Psoas muscle (tissue), 8 donors: ENCODE results near the gene ADCY5. TPM values are rescaled to one million over a fixed set of nuclear protein-coding genes. Genes with fewer than 3 reads are reported as not detected.
A peak's percentile ranks its signal among the peaks of the same experiment; 100 is the strongest.

Experiments used
- ATAC-seq, 4 donors: fragments of 200-7000 bp; cut with Tn5 transposase; one replicate each; pipeline ENCODE4 v1.9.1; 2020; ENCODE audit warnings: moderate library complexity in 3 of 4, mild to moderate bottlenecking in 2 of 4
- DNase-seq, 2 donors: peaks; one replicate each; pipeline ENCODE4 v3.0.0-alpha.2; 2020
- H3K27ac ChIP-seq: fragments of 200-600 bp; one replicate; pipeline ENCODE4 v1.8.0; 2022
- H3K27me3 ChIP-seq, 3 donors: fragments of 200-600 bp in 1 of 3; one replicate each; pipeline versions ENCODE4 v1.6.1 to v1.8.0; 2013 to 2022; ENCODE audit warnings: low read length in 2 of 3, mild to moderate bottlenecking in 2 of 3, moderate library complexity in 1 of 3; ENCODE audit not compliant: insufficient read depth in 3 of 3
- H3K36me3 ChIP-seq, 2 donors: fragments of 200-600 bp in 1 of 2; one replicate each; pipeline versions ENCODE4 v1.6.1 to v1.8.0; 2013 to 2022; ENCODE audit warnings: low read depth in 1 of 2, mild to moderate bottlenecking in 1 of 2, moderate library complexity in 1 of 2; ENCODE audit not compliant: insufficient read depth in 1 of 2
- H3K4me1 ChIP-seq: fragments of 200-600 bp; one replicate; pipeline ENCODE4 v1.8.0; 2022
- H3K4me3 ChIP-seq: fragments of 200-600 bp; one replicate; pipeline ENCODE4 v1.8.0; 2022; ENCODE audit warnings: mild to moderate bottlenecking
- H3K9me3 ChIP-seq: fragments of 200-600 bp; one replicate; pipeline ENCODE4 v1.8.0; 2022
- CTCF ChIP-seq: fragments of 200-600 bp; IDR thresholded peaks from one replicate; pipeline ENCODE4 v1.8.0; 2022; ENCODE audit warnings: antibody characterized with exemption
- WGBS, 3 donors: extraction: QIAGEN DNeasy Blood & Tissue Kit; methylation state at CpG; one replicate each; pipeline versions ENCODE4 v1.1.6 to v1.1.7; 2013; 5-methylcytosine and 5-hydroxymethylcytosine counted together
- intact Hi-C, 2 donors: fragments of 100-400 bp; cut with DNase I; formaldehyde crosslinking; loops; one replicate each; pipeline versions ENCODE4 v1.11.0 to v1.14.2; 2022
- polyA plus RNA-seq, 3 donors: library from polyadenylated mRNA; stranded (reverse); fragments of 200-250 nt; gene quantifications; one replicate each; pipeline ENCODE4 v1.2.3, GENCODE V29; 2013
- total RNA-seq, 4 donors: library from RNA; stranded (reverse); fragmentation: NEBNext Ultra II Directional in 2 of 4; extraction: Animal tissue kit (Norgen Biotek cat#: 25700) in 2 of 4; gene quantifications; one replicate each; pipeline versions ENCODE4 v1.2.1 to v1.2.4, GENCODE V29; 2021 to 2023
- donor health status: healthy with polysubstance abuse.
- donor health status: DM: no; HTN: no; CAD: no; lungs with moderate emphysema.
- donor health status: Bipolar disorder and iron deficiency.
- donor health status: healthy.
- donor health status: DM: yes; HTN: yes; CAD: no.
- donor health status: DM: no; HTN: no; CAD: no.
- donor health status: DM: no; HTN: no; CAD: no.
- donor health status: DM: yes; HTN: yes; CAD: no.

The ADCY5 gene
- total and polyA plus RNA-seq, 7 donors: 1.0 to 4.4 (median 1.6) TPM

- H3K36me3 ChIP-seq: no peaks in the 10 kb centered on the region
- no peak overlapping the region for H3K4me3 ChIP-seq
- H3K27me3 ChIP-seq: no peaks in the 10 kb centered on the region
- no peaks in the 10 kb centered on the region for H3K4me1 ChIP-seq
- no peaks in the 10 kb centered on the region for H3K9me3 ChIP-seq
- no peak for DNase-seq
- no peak overlapping the region for H3K27ac ChIP-seq
- no peak for TF ChIP-seq CTCF
- intact Hi-C loops: no loop called here
- no peak for ATAC-seq
- 68 to 80% (median 75%) methylated on average over 8 of the region's 8 CpGs for WGBS, 3 donors
Measured at GRCh38 chr3:123420416-123420968, 28.4 kb downstream of the ADCY5 start.

GRCh38 chr3:123419850-123420297 is 29.0 kb downstream of the ADCY5 start:
- Histone ChIP-seq H3K27me3 (no peaks in the 10 kb centered on the region), H3K4me3 (no peak overlapping the region), H3K36me3 (no peaks in the 10 kb centered on the region), H3K9me3 (no peaks in the 10 kb centered on the region), H3K27ac (no peak overlapping the region), H3K4me1 (no peaks in the 10 kb centered on the region)
- no peak for TF ChIP-seq CTCF
- 57 to 62% (median 57%) methylated on average over 7 of the region's 7 CpGs for WGBS, 3 donors
- intact Hi-C loops: no loop called here
- DNase-seq (no peak), ATAC-seq (peak in 1 of 4 donors; percentile 38)

GRCh38 chr3:123419181-123419849 is 29.6 kb downstream of the ADCY5 start:
- TF ChIP-seq CTCF: no peak
- DNase-seq (no peak), ATAC-seq (no peak)
- H3K9me3 ChIP-seq: no peaks in the 10 kb centered on the region
- WGBS, 3 donors: 78 to 83% (median 81%) methylated on average over 20 of the region's 20 CpGs
- no peaks in the 10 kb centered on the region for H3K27me3 ChIP-seq
- no peaks in the 10 kb centered on the region for H3K4me1 ChIP-seq
- no peaks in the 10 kb centered on the region for H3K36me3 ChIP-seq
- H3K4me3 ChIP-seq: no peak overlapping the region
- intact Hi-C loops: no loop called here
- no peak overlapping the region for H3K27ac ChIP-seq

GRCh38 chr3:123416647-123417046 is 32.2 kb downstream of the ADCY5 start:
- H3K27ac ChIP-seq: no peak overlapping the region
- no peak for TF ChIP-seq CTCF
- 84 to 91% (median 89%) methylated on average over 6 of the region's 6 CpGs for WGBS, 3 donors
- no peak for ATAC-seq
- H3K9me3 ChIP-seq: no peaks in the 10 kb centered on the region
- H3K36me3 ChIP-seq: no peaks in the 10 kb centered on the region
- H3K4me3 ChIP-seq: no peak overlapping the region
- H3K4me1 ChIP-seq: no peaks in the 10 kb centered on the region
- no peak for DNase-seq
- no peaks in the 10 kb centered on the region for H3K27me3 ChIP-seq
- intact Hi-C loops: no loop called here

- TF ChIP-seq CTCF: no peak
- H3K4me3 ChIP-seq: no peak overlapping the region
- ATAC-seq: peak in 1 of 4 donors; percentile 28
Measured at GRCh38 chr3:123416173-123416572, 32.7 kb downstream of the ADCY5 start.

More at GRCh38 chr3:123416173-123416572, 32.7 kb downstream of the ADCY5 start:
- Histone ChIP-seq H3K9me3 (no peaks in the 10 kb centered on the region), H3K27me3 (no peaks in the 10 kb centered on the region), H3K4me1 (no peaks in the 10 kb centered on the region), H3K36me3 (no peaks in the 10 kb centered on the region), H3K27ac (no peak overlapping the region)
- intact Hi-C loops: no loop called here
- DNase-seq: no peak
- 75 to 85% (median 84%) methylated on average over 4 of the region's 4 CpGs for whole genome bisulfite sequencing, 3 donors
